H54 (cell line): ENCODE data around the gene ANKRD6.
A peak's percentile ranks its signal among the peaks of the same experiment; 100 is the strongest.

ENCODE experiments used
- DNase-seq: peaks from one replicate; pipeline ENCODE4 v3.0.0; 2011; ENCODE audit warnings: low spot score, mixed read lengths; ENCODE audit not compliant: insufficient read length
- FAIRE-seq: peaks from 3 replicates; lab custom pipeline; 2011; peaks lifted over from hg19 to GRCh38; lab: Jason Lieb, UNC
- POLR2A ChIP-seq: IDR thresholded peaks from 2 replicates; pipeline ENCODE4 v1.6.1; 2011; ENCODE audit warnings: low read depth, mild to moderate bottlenecking, low read length

The ANKRD6 gene

GRCh38 chr6:89649682-89650081 is 216.7 kb downstream of the ANKRD6 start:
- DNase-seq, result no peak
- no peak for TF ChIP-seq POLR2A
- no peak for FAIRE-seq

GRCh38 chr6:89650579-89650978 is 217.6 kb downstream of the ANKRD6 start:
- DNase-seq, result no peak
- FAIRE-seq, result no peak
- TF ChIP-seq POLR2A, result no peak

- DNase-seq, result peak; percentile 28
- FAIRE-seq, result no peak
- no peak for TF ChIP-seq POLR2A
Measured at GRCh38 chr6:89655122-89655521, 222.2 kb downstream of the ANKRD6 start.

GRCh38 chr6:89657445-89658158 is 224.7 kb downstream of the ANKRD6 start:
- no peak for DNase-seq
- FAIRE-seq, result no peak
- no peak for TF ChIP-seq POLR2A

GRCh38 chr6:89660981-89661380 is 228.0 kb downstream of the ANKRD6 start:
- FAIRE-seq, result no peak
- no peak for TF ChIP-seq POLR2A
- DNase-seq, result no peak

- DNase-seq (no peak), FAIRE-seq (no peak)
- TF ChIP-seq POLR2A, result no peak
Measured at GRCh38 chr6:89661559-89661958, 228.6 kb downstream of the ANKRD6 start.

GRCh38 chr6:89662659-89663223 is 229.8 kb downstream of the ANKRD6 start:
- no peak for TF ChIP-seq POLR2A
- DNase-seq (no peak), FAIRE-seq (no peak)

GRCh38 chr6:89667872-89668556 is 235.1 kb downstream of the ANKRD6 start:
- FAIRE-seq (no peak), DNase-seq (no peak)
- no peak for TF ChIP-seq POLR2A

- DNase-seq, result no peak
- TF ChIP-seq POLR2A, result no peak
- no peak for FAIRE-seq
Measured at GRCh38 chr6:89669002-89669401, 236.1 kb downstream of the ANKRD6 start.

GRCh38 chr6:89670935-89671565 is 238.1 kb downstream of the ANKRD6 start:
- FAIRE-seq (no peak), DNase-seq (no peak)
- no peak for TF ChIP-seq POLR2A

GRCh38 chr6:89675949-89676748 is 243.2 kb downstream of the ANKRD6 start:
- DNase-seq, result no peak
- TF ChIP-seq POLR2A, result no peak
- no peak for FAIRE-seq

- TF ChIP-seq POLR2A, result no peak
- FAIRE-seq (no peak), DNase-seq (no peak)
Measured at GRCh38 chr6:89678531-89678930, 245.6 kb downstream of the ANKRD6 start.

- DNase-seq (no peak), FAIRE-seq (no peak)
- TF ChIP-seq POLR2A, result no peak
Measured at GRCh38 chr6:89679215-89680120, 246.5 kb downstream of the ANKRD6 start.
